Heart left ventricle (tissue), 13 donors: ENCODE measurements around the gene BRF1.

ENCODE experiments used
- POLR2A ChIP-seq, 2 donors: fragments of 450-650 bp; IDR thresholded peaks; one replicate each; pipeline ENCODE4 v1.6.1; 2017; ENCODE audit warnings: antibody characterized with exemption in 2 of 2, mild to moderate bottlenecking in 2 of 2, moderate library complexity in 2 of 2
- TF ChIP-seq, protein P1 (sequence below), 12 donors: fragments of 200-600 bp; sonication (generic) in 4 of 12; IDR thresholded peaks; one replicate each; pipeline versions ENCODE4 v1.5.0 to v1.8.0; 2018 to 2022; ENCODE audit warnings: antibody characterized with exemption in 12 of 12, mild to moderate bottlenecking in 5 of 12
- donor health status: ischemic (EF 13 %, LVEDD 7.1; RV severe dilation, severe dysfunction).
- donor health status: DM: no; HTN: yes; CAD: no.
- donor health status: DM: no; HTN: no; CAD: no.
- donor health status: ischemic (EF 25% LVEDD 6.9; RV normal size, moderate dysfunction).
- donor health status: ischemic (EF 25% LVEDD 5.7; RV mildly dilated, moderate dysfunction).
- donor health status: ischemic (EF 35%, LVEDD 5.7; RV mildly dilated, moderate dysfunction).
- donor health status: nonischemic (EF 11% LVEDD 7.7; RV severe dilation, severe dysfunction).
- donor health status: DM: yes; HTN: yes; CAD: no.
- donor health status: PGD.
- donor health status: ischemic (EF 29% LVEDD 5.4; RV normal size, mild dysfunction).
- donor health status: nonischemic (EF 23%, LVEDD 6.1; RV moderate dilation, normal function).

DNA sequence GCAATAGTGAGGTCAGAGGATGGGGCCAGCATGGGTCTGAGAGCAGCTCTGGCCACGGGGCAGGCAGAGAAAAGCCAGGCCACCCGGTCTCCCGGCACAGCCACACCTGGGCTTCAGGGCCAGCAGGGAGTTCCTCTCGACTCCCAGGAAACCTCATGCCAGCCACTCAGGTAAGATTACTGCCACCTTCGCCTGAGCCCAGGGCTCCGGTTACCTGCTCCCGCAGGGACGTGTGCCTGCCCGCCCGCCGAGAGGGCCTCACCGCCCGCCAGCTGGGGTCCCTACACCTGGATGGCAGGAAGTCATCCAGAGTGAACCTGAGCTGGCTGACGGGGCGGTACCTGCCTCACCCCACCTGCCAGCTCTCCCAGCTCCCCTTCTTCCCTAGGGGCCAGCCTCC is 139.5 kb downstream of the BRF1 start:
- TF ChIP-seq, protein P1, sequence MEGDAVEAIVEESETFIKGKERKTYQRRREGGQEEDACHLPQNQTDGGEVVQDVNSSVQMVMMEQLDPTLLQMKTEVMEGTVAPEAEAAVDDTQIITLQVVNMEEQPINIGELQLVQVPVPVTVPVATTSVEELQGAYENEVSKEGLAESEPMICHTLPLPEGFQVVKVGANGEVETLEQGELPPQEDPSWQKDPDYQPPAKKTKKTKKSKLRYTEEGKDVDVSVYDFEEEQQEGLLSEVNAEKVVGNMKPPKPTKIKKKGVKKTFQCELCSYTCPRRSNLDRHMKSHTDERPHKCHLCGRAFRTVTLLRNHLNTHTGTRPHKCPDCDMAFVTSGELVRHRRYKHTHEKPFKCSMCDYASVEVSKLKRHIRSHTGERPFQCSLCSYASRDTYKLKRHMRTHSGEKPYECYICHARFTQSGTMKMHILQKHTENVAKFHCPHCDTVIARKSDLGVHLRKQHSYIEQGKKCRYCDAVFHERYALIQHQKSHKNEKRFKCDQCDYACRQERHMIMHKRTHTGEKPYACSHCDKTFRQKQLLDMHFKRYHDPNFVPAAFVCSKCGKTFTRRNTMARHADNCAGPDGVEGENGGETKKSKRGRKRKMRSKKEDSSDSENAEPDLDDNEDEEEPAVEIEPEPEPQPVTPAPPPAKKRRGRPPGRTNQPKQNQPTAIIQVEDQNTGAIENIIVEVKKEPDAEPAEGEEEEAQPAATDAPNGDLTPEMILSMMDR (IDR thresholded peaks at IDR 0.05) = no peak
- no peak for TF ChIP-seq POLR2A (IDR thresholded peaks at IDR 0.05)
